Type B pancreatic cell (in vitro differentiated cells): Measurements from ENCODE around the gene PLBD2. TPM values are rescaled to one million over a fixed set of nuclear protein-coding genes. Genes with fewer than 3 reads are reported as not detected.

Experiments used
- DNase-seq: peaks from one replicate; pipeline ENCODE4 v3.0.0; 2021; ENCODE audit warnings: mixed read lengths; ENCODE audit not compliant: unreplicated experiment; ENCODE audit errors: extremely low spot score
- H3K27ac Mint-ChIP-seq: 2 replicates; pipeline ENCODE4 v1.8.0; 2021; ENCODE audit warnings: mild to moderate bottlenecking, mixed read lengths
- H3K27me3 Mint-ChIP-seq: 2 replicates; pipeline ENCODE4 v1.8.0; 2021; ENCODE audit warnings: mixed read lengths
- H3K36me3 Mint-ChIP-seq: 2 replicates; pipeline ENCODE4 v1.8.0; 2021; ENCODE audit warnings: mixed read lengths
- H3K4me1 Mint-ChIP-seq: one replicate; pipeline ENCODE4 v1.8.0; 2021; ENCODE audit warnings: mixed read lengths; ENCODE audit not compliant: unreplicated experiment
- H3K4me3 Mint-ChIP-seq: 2 replicates; pipeline ENCODE4 v1.8.0; 2021; ENCODE audit warnings: mild to moderate bottlenecking, mixed read lengths
- H3K9me3 Mint-ChIP-seq: 2 replicates; pipeline ENCODE4 v1.8.0; 2021; ENCODE audit warnings: mixed read lengths
- CTCF ChIP-seq: fragments of 200-600 bp; sonication (generic); conservative IDR thresholded peaks from 2 replicates; pipeline ENCODE4 v1.5.0; 2021; ENCODE audit warnings: antibody characterized with exemption, mild to moderate bottlenecking
- total RNA-seq: library from RNA; stranded (reverse); gene quantifications from 2 replicates; pipeline ENCODE4 v1.2.1, GENCODE V29; 2021; ENCODE audit warnings: low replicate concordance

Gene PLBD2
- total RNA-seq, 1 donor from 2014 or later: 39.0 TPM

- H3K27me3 Mint-ChIP-seq: peaks cover 12% of the 10 kb centered on the region
Measured at GRCh38 chr12:113436993-113437728, 78.8 kb downstream of the PLBD2 start.

GRCh38 chr12:113437729-113438100 lies 79.3 kb downstream of the PLBD2 start:
- no peak for TF ChIP-seq CTCF
- DNase-seq: no peak
- H3K9me3 Mint-ChIP-seq: no peaks in the 10 kb centered on the region
- H3K36me3 Mint-ChIP-seq: no peaks in the 10 kb centered on the region
- no peaks in the 10 kb centered on the region for H3K4me1 Mint-ChIP-seq
- H3K27me3 Mint-ChIP-seq: peaks cover 15% of the 10 kb centered on the region
- H3K4me3 Mint-ChIP-seq: no peak overlapping the region
- no peak overlapping the region for H3K27ac Mint-ChIP-seq

More at GRCh38 chr12:113436993-113437728, 78.8 kb downstream of the PLBD2 start:
- TF ChIP-seq CTCF: no peak
- Mint-ChIP-seq H3K4me1 (no peaks in the 10 kb centered on the region), H3K27ac (no peak overlapping the region), H3K9me3 (no peaks in the 10 kb centered on the region), H3K4me3 (no peak overlapping the region), H3K36me3 (no peaks in the 10 kb centered on the region)
- DNase-seq: no peak

GRCh38 chr12:113438523-113439300 lies 80.3 kb downstream of the PLBD2 start:
- H3K4me1 Mint-ChIP-seq: no peaks in the 10 kb centered on the region
- no peak for DNase-seq
- H3K4me3 Mint-ChIP-seq: no peak overlapping the region
- no peaks in the 10 kb centered on the region for H3K9me3 Mint-ChIP-seq
- TF ChIP-seq CTCF: no peak
- peaks cover 21% of the 10 kb centered on the region for H3K27me3 Mint-ChIP-seq
- no peaks in the 10 kb centered on the region for H3K36me3 Mint-ChIP-seq
- H3K27ac Mint-ChIP-seq: no peak overlapping the region

- Mint-ChIP-seq H3K27ac (no peak overlapping the region), H3K27me3 (peaks cover 24% of the 10 kb centered on the region), H3K4me3 (no peak overlapping the region), H3K36me3 (no peaks in the 10 kb centered on the region), H3K9me3 (no peaks in the 10 kb centered on the region), H3K4me1 (no peaks in the 10 kb centered on the region)
- TF ChIP-seq CTCF: no peak
- DNase-seq: no peak
Measured at GRCh38 chr12:113439301-113439597, 80.9 kb downstream of the PLBD2 start.

GRCh38 chr12:113439606-113440030 lies 81.2 kb downstream of the PLBD2 start:
- TF ChIP-seq CTCF: peak; percentile 83

More at GRCh38 chr12:113439606-113440030, 81.2 kb downstream of the PLBD2 start:
- H3K27ac Mint-ChIP-seq: no peak overlapping the region
- H3K9me3 Mint-ChIP-seq: no peaks in the 10 kb centered on the region
- no peaks in the 10 kb centered on the region for H3K4me1 Mint-ChIP-seq
- H3K4me3 Mint-ChIP-seq: no peak overlapping the region
- peaks cover 27% of the 10 kb centered on the region for H3K27me3 Mint-ChIP-seq
- no peak for DNase-seq
- no peaks in the 10 kb centered on the region for H3K36me3 Mint-ChIP-seq
